ENCODE measurements around the gene PROCA1.

The PROCA1 gene

DNA sequence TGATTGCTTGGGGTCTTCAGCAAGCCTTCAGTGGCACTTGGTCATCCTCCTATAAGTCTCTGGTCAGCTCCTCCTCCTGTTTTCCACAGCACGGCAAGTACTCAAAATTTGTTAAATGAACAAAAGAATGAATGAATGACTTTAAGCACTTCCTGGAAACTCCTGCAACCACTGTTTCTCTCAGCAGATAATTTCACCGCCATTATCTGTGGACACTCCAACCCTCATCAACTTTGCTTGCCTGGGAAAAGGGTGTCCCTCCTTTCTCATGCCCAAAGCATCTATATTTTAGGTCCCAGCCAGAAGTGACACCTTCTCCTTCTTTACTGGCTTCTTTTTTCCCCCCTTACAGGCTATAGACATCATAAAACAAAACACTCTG, 4.4 kb downstream of the PROCA1 start:
- no peak for DNase-seq (ENCODE audit: low spot score)

DNA sequence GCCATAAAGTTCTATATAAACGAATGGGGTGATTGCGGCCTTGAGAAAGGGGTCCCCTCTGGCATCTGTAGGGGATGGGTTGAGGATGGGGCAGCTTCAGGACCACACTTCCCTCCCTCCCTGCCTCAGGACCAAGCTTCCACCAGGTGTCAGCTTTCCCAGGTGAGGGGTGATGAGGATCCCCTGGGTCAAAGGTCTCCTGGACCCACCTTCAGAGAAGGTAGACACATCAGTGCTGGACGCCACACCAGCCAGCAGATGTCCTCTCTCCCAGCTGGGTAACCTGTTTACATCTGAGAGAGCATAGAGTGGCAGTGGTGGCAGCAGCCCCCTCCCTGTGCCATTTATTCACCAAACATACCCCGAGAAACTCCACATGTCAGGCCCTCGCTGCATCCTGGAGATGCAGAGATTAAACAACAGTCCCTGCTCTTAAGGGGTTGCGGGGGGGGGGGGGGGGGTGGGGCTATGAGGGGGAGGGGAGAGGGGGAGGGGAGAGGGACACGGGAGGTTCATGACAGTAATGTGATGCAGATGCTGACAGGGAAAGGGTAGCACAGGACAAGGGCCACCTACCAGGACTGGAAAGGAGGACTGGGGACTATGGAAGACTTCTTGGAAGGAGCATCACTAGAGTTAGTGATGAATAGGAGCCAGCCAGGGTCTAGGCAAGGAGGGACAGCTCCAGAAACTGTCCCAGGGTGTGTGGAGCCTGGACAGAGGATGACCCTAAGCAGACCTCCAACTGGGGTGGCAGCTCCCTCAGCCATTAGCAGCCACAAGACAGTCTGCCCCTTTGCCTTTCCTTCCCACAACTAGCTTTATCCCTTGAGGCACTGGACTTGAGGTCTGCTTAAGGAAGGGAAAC, 5.0 kb downstream of the PROCA1 start:
- DNase-seq (ENCODE audit: low spot score): no peak

DNA sequence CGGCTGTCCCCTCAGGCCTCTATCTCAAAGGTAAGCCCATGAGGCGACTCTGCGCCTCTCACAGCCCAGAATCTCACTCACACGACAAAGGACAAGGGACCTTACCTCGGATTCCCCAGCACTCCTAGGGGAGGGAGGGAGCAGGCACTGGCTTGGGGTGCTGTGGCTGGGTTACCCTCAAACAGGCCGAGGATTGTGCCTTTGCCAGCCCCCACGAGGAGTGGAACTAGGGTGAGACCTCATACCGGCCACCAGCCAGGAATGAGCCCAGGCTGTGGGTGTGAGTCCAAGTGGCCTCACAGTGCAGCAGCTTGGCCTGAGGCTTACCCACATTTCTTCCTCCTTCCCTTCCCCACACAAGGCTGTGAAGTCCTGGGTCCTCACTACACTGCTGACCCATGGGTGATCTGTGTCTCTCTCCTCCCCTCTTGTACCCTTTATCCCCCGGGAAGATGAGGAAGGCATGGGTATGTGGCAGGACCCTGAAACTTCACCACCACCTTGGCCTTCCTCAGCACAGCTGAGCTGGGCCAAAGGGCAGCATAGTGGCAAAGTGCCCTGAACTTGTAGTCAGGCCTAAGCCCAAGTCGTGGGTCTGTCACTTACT, 5.9 kb downstream of the PROCA1 start:
- no peak for DNase-seq (ENCODE audit: low spot score)

DNA sequence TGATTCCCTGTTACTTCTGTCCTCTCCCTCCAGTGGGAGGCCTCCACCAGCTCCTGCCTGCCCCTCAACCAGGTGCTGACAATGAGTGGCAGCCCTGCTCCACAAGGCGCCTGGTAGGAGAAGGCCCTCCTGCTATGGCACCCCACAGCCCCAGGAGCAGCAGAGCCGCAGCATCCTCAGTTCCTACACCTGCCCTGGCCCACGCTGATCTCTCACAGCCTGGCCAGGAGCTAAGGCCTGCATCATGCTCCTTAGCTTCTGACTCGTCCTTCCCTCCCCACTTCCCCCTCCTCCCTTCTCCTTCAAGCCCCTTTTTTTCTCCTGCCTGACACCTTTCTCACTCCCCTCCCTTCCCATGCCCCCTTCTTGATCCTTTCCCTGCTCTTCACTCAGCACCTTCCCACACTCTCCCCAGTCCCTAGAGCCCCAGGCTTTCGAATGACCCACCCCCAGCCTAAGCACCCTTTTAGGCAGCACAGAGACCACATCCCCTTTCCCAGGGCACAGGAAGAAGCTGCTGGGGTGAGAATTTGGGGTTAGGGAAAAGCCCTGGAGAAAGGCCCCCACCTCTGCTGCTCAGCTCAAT, 6.5 kb downstream of the PROCA1 start:
- DNase-seq (ENCODE audit: low spot score): no peak

DNA sequence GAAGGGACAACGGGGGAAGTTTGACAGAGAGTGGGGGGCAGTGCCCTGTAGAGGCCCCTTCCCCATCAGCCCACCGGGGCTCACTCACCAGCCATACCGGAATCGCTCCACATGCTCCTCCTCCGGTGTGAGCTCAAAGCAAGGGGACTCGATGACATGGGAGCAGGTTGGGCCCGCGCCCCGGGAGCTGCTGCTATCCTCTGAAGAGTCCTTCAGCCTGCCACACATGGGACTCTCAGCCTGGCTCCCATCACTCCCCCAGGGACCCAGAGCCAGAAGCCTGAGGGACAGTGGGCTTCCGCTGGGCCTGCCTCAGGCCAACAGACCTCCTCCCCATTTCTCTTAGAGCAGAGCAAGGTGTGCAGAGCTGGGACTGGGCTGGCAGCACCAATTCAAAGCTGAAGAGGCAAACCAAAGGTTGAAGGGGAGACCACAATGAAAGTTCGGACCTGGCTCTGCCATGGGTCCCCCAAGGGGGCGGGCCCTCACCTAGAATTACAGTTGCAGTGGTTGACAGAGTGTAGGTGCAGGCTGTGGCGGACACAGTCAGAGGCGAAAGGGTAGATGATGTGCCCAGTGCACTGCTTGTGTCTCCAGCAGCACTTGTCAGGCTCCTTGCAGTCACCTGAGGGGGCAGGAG, 7.3 kb downstream of the PROCA1 start:
- no peak for DNase-seq (ENCODE audit: low spot score)

DNA sequence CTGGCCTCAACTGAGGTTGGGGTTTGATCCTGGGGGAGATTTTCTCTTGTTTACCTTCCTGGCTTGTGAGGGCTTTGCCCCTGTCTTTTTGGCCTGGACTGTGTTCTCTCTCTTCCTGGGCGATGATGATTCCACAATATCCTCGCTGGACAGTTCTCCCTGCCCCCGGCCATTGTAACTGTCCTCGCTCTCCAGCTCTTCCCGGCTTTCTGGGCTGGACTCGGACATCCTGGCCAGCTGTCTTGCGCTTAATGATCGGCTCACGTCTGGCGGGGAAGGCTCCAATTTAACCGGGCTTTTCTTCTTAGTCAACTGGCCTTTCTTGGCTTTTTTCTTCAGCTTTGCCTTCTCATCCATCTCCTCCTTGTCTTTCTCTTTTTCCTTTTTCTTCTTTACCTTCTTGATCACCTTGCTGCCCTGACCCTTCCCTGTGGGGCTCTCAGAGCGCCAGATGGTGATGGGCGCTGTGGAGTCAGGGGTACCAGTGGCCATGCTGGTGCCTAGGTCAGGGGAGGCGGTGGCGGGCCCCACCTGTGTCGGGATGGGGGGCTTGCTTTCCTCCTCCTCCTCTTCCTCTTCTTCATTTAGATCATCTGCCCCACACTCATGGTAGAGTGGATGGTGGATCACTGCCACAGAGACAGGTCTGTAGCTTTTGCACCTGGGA, 8.0 kb downstream of the PROCA1 start:
- DNase-seq (ENCODE audit: low spot score): no peak

DNA sequence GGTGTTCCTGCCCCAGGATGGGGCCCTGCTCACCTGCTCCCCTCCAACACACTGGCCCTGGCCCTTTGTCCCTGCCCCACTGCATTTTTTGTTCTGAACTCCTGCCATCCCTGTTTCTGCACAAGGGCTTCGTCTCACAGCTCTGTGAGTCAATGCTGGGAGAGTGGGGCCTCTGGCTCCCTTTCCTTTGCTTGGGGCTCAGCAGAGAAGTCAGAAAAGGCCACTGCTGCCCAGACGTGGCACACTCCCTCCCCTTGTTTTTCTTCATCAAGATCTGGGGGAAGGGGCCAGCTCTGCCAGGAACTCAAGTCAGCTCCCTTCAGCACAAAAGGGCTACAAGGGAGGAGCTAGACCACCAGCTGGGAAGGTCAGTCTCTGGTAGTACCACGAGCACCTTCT, 8.9 kb downstream of the PROCA1 start:
- DNase-seq (ENCODE audit: low spot score): no peak

DNA sequence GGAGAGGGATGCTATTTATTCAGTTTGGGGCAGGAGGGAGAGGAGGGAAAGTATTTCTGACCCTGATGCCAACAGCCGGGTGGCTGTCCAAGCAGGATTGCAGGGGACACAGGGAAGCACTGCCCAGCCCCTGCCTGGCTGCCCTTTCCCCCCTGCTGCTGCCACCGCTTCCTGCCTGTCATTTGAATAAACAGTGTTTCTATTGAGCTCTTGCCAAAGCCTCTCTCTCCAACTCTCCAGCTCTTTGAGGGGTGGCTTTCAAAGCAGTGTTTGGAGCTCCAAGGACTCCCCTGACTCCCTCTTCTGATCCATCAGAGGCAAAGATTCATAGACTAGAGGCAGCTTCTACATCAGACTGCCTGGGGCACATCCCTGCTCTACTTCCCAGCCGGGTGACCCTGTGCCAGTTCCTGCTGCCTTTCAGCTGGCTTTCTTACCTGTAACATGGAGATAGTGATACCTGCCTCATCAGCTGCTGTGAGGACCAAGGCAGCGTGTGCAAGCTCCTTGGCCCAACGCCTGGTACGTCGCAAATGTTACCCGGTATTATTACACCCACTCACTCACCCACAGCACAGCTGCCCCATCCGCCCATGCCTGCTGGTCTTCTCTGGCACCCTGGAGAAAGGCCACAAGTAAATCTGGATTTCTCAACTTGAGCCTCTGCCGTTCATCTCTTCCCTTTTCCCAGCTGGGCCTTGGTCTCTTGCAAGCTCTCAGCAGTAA, 9.5 kb downstream of the PROCA1 start:
- DNase-seq (ENCODE audit: low spot score): no peak

DNA sequence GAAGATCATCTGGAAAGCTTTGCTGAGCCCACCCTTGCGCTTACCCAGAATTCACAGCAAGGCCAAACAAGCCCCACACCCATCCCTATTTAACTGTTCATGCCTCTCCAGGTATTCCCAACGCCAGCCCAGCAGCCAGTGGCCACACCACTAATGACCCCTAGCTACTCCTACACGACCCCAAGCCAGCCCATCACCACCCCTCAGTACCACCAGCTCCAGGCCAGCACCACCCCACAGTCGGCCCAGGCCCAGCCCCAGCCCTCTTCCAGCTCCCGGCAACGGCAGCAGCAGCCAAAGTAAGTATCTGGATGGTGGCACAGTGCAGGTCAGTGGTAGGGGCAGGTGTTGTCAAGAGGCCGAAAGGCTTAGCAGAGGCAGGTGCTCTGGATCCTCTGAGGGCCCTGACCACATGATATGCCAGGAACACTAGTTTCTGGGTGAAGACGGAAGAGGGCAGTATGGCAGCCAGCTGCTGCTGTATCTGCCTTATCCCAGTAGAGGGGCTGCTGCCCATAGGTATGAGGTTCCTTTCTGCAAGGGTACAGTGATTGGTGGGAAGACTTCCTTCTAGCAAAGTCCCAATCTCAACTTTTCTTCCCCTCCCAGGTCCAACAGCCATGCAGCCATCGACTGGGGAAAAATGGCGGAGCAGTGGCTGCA, 10.7 kb downstream of the PROCA1 start:
- DNase-seq (ENCODE audit: low spot score): no peak

DNA sequence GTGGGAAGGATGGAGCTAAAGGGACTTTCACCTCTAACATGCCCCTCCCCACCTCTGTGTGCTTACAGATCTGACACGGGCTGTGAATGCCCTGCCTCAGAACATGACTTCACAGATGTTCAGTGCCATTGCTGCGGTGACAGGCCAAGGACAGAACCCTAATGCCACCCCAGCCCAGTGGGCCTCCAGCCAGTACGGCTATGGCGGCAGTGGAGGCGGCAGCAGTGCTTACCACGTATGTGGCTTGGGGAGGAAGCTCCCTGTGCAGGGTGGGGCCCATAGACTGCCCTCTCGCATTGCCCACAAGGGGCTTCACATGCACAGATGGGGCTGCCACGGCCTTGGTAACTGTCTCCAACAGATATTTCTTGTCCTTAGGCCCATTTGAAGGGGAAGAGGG, 11.4 kb downstream of the PROCA1 start:
- no peak for DNase-seq (ENCODE audit: low spot score)

DNA sequence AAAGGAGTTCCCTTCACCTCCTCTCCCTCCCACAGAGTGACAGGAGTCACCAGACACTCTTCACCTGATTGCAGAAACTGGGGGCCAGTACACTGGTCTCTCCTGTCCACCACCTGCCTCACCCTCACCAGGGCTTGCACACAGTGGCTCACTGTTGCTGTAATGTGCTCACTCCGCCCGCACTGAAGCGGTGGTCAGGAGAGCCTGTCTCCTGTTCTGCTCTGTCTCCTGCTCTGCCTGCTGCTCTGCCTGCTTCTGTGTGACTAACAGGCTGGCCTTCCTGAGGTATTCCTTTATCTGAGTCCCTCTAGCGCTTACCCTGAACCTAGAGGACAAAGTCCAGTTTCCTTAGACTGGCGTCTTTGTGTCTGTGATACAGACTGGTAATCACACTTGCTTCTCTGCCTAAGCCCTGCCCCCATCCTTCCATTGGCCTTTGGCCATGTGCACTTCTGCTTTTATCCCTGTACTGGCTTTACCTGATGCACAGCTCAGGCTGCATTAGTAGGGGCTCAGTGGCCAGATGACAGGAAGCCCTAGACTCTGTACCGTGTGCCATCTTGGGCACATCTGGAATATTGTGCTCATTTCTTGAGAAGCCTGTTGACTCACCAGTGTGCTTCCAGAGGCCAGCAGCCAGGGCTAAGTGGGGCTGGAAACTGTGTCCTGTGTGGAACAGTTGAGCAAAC, 13.3 kb downstream of the PROCA1 start:
- no peak for DNase-seq (ENCODE audit: low spot score)

DNA sequence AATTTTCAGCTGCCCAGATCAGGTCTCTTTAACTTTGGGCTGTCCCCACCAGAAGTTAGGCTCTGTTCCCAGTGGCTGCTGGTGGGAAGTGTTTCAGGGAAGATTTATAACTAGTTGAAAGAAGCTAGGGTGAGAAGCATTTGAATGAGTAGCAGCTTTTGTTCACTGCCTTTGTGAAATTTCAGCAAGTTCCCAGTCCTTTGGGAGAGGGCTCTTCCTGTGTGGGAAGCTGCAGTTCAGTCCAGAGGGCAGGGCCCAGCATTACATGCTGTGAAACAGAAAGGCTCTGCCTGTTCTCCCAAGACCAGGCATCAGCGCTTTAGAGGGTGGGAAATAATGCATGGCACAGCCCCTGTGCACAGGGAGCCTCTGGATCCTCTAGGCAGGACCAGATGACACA, 17.8 kb downstream of the PROCA1 start:
- no peak for DNase-seq (ENCODE audit: low spot score)

DNA sequence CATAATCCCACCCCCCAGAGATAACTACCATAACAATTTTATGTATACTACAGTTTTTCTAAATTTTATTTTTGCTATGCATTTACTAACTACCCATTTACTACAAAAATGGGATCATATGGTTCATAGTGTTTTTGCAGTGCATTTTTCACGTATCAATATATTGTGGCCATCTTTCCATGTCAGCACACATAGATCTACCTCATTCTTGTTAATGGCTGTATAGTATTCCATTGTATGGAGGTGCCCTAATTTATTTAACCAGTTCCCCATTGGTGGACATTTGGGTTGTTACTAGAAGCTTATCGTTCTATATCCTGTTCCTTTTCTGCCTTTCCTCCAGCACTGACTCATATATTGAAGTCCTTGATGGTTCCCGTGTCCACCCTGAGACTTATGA, 22.7 kb downstream of the PROCA1 start:
- no peak for DNase-seq (ENCODE audit: low spot score)

DNA sequence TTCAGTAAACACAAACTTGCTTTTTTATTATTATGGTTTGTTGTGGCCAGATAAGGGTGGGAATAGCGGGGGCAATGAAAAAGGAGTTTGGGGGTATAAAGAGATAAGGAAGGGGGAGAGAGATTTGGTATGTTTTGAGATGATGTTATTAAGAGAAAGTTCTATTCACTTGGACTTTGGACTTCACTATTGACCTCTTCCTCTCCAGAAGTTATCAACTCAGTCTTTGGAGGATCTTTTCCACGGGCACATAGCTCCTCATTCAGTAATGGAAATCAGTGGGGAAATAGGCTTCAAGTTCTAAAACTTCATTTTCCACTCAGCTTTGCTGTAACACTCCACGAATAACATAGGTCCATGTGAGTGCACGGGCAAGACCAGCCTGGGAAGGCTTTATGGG, 23.2 kb downstream of the PROCA1 start:
- DNase-seq (ENCODE audit: low spot score): no peak

DNA sequence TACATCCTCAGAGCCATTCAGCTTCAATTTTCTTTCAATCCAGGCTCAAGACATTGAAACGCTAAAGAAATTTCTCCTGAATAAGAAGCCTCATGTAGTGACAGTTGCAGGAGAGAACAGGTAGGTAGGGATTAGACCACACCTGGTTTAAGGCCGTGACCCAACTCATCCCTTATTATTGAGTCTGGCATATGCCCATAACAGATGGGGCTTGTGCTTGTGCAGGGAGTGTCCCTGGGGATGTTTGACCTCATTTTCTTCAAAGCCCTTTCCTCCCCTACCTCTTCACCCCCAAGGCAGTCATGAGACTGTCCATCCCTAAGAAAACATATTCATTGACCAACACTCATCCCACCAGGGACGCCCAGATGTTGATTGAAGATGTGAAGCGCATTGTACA, 25.4 kb downstream of the PROCA1 start:
- DNase-seq (ENCODE audit: low spot score): no peak

DNA sequence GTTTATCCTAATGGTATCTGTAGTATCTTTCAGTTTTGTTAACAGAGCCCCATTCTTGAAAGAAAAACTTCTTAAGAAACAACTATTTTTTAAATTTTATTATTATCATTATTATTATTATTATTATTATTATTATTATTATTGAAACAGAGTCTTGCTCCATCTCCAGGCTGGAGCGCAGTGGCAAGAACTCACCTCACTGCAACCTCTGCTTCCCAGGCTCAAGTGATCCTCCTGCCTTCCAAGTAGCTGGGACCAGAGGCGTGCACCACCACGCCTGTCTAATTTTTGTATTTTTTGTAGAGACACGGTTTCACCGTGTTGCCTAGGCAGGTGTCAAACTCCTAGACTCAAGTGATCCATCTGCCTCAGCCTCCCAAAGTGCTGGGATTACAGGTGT, 26.3 kb downstream of the PROCA1 start:
- DNase-seq (ENCODE audit: low spot score): no peak

DNA sequence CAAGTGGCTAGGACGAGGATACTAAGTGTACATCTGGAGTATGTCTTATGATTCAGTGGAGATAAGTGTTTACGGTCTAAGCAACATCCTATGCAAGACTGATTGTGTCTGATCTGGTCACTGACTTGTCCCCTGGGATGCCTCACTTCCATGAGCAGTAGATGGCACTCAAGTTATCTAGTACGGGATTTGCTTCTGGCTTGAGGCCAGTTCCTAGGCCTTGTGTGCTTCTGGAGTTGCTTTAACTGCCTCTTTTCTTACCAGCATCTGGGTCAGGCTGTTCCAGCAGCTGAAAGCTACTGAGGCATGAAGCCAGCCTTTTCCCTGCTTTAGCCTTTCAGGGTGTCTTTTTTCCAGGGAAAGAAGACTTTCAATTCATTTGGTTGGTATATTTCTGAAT, 26.7 kb downstream of the PROCA1 start:
- DNase-seq (ENCODE audit: low spot score): no peak

DNA sequence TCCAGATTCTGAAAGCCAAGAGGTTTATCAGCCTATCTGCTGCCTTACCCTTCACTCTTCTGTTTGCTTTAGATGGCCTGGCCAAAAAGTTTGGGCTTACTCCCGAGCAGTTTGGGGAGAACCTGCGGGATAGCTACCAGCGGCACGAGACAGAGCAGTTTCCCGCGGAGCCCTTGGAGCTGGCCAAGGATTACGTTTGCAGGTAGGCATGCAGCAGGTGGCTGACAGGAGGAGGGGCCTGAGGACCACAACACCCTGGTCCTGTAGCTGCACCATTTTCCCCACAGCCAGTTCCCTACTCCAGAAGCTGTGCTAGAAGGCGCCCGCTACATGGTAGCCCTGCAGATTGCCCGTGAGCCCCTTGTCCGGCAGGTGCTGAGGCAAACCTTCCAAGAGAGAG, 29.0 kb downstream of the PROCA1 start:
- DNase-seq (ENCODE audit: low spot score): no peak

DNA sequence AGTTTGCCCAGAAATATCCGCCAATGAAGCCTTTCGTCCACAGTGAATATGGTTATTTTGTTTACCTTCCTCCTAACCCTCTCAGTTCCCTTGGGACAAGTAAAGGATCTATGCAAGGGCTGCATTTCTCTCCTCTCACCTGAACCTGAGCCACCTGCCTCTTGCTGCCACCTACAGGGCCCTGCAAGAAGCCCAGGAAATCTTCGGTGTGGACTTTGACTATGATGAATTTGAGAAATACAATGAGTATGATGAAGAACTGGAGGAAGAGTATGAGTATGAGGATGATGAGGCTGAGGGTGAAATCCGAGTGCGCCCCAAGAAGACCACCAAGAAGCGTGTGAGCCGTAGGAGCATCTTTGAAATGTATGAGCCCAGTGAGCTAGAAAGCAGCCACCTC, 35.7 kb downstream of the PROCA1 start:
- DNase-seq (ENCODE audit: low spot score): no peak

DNA sequence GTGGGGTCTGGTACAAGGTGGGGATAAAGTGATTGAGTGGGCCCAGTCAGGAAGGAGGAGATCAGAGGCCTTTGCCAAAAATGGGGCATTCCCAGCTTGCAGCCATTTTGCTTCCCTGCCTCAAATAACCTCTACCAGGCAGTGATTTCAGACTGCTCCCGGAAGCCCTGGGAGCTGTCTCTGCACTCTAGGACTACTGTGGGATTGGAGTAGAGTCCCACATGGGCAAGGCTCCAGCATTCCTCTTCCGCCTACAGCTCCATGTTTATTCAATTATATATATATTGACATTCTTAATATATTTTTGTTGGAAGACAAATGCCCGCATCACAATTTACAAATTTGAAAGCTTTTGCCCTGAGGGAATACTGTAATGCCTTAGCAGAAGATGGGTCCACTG, 36.2 kb downstream of the PROCA1 start:
- no peak for DNase-seq (ENCODE audit: low spot score)

DNA sequence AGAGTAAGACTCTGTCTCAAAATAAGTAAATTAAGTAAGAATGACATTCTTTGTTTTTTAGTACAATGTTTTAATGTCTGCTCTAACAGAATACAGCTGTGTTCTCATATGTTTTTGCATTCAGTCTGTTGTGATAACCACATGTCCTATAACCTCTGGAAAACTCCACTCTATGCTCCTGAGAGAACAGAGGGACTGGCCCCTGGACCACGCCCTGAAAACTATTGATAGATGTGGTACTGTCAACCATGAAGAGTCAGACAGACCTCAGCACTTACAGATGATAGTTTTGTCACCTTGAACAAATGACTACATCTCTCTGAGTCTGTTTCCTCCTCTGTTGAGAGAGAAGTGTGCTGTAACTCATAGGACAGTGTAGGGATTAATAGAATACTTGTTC, 41.8 kb downstream of the PROCA1 start:
- no peak for DNase-seq (ENCODE audit: low spot score)
